GM19467 (cell line): ENCODE results near the gene STAP1.
"Not testable (repeated sequence)": the region's sequence is repeated elsewhere in the genome, so short reads cannot be mapped to it uniquely, and the experiment has no call there.

Experiments
- ATAC-seq: cut with Tn5 transposase; IDR thresholded peaks from one replicate; pipeline ENCODE4 v1.9.1; 2021; ENCODE audit warnings: mild to moderate bottlenecking, moderate library complexity; ENCODE audit not compliant: unreplicated experiment

STAP1 gene

GRCh38 chr4:67614186-67614585, 55.7 kb downstream of the STAP1 start:
- ATAC-seq: no peak

DNA sequence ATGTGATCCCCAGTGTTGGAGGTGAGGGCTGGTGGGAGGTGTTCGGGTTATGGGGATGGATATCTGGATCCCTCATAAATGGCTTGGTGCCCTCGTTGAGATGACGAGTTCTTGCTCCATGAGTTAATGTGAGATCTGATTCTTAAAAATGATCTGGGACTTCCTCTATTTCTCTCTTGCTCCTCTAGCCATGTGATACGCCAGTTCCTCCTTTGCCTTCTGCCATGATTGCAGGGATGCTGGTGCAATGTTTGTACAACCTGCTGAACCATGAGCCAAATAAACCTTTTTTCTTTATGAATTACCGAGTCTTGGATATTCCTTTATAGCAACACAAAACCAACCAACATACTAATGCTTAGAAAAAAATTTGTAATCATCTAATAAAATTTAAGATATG, 56.6 kb downstream of the STAP1 start:
- no peak for ATAC-seq

DNA sequence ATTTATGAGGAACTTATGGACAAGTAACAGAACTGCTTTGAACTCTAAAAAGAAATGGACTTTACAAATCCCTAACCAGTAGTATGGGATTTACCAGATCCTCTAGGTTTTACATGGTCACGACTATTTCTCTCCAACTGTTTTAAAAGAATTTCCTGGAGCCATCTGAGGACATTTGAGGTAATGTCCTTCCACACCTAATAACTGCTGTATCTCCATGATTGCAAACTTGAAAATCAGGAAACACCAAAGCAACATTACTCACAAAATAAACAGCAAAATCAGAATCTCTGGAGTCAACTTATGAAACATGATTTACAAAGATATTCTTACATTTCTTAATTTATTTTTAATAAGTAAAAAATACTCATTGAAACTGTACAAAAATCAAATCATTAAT, 58.0 kb downstream of the STAP1 start:
- ATAC-seq: no peak

- no peak for ATAC-seq
Observed at GRCh38 chr4:67624939-67625338, 66.4 kb downstream of the STAP1 start.

- ATAC-seq: no peak
Observed at GRCh38 chr4:67632492-67632891, 74.0 kb downstream of the STAP1 start.

DNA sequence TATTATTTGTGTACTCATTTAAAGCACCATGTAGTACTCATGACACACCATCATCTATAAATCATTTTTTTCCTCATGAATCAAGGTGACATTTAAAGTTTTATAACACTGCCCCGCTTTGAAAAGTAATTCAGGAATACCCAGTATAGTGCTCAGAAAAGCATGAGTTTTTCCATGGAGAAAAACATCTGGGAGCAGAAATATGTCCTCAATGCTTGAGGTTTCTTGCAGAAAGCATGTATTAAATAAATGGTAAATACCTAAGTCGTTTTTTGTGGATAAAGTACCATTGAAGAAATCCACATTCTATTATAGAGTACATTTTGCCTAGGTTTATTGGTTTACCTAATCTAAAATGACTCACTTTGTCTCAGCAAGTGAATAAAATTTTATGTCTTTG, 76.2 kb downstream of the STAP1 start:
- ATAC-seq: no peak

- ATAC-seq: no peak
Observed at GRCh38 chr4:67635331-67635730, 76.8 kb downstream of the STAP1 start.

- ATAC-seq: not testable (repeated sequence)
Observed at GRCh38 chr4:67636978-67637377, 78.5 kb downstream of the STAP1 start.

DNA sequence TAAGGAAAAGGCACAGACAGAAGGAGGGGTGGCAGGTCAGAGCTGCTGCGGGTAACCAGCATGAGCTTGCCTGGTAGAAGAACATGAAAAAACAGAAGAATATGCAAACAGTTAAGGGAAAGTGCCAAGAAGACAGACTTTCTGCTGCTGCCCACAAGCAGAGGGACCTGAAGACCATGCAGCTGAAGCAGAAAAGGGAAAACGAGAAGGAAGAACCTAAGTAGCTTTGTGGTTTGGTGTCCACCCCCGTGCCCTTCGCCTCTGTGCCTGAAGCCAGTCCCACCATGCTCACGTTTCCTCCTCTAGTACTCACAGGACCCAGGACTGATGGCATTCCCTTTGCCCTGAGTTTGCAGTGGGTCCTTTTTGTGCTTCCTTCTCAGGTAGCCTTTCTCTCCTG, 79.6 kb downstream of the STAP1 start:
- ATAC-seq: no peak

DNA sequence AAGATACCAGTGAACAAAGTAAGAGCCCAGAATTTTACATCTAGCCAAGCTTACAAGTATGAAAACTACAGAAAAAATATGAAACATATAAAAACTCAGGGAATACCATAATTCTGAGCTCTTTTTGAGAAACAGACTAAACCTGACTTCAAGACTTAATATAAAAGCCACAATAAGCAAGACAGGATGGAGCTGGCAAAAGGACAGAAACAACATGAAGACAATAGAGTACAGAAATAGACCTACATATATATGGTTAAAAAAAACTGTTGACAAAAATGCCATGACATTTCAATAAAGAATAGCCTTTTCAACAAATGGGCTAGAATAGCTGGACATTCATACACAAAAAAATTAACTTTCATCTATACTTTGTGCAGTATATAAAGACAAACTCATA, 93.0 kb downstream of the STAP1 start:
- ATAC-seq: no peak
